Measurements from ENCODE around the gene FRK.

The FRK gene

GRCh38 chr6:116008470-116009243, 52.0 kb downstream of the FRK start:
- H3K4me1 ChIP-seq (ENCODE audit: control insufficient read depth, insufficient read depth, low read length) = no peaks in the 10 kb centered on the region
- no peak overlapping the region for H3K4me3 ChIP-seq (ENCODE audit: low read depth, low read length)
- no peaks in the 10 kb centered on the region for H3K27me3 ChIP-seq (ENCODE audit: control insufficient read depth, insufficient read depth, low read length)
- no peaks in the 10 kb centered on the region for H3K36me3 ChIP-seq (ENCODE audit: control insufficient read depth, insufficient read depth, low read length)
- no peak overlapping the region for H3K9ac ChIP-seq (ENCODE audit: low read depth, low read length)
- H3K27ac ChIP-seq (ENCODE audit: low read depth, low read length) = no peak overlapping the region
- no peaks in the 10 kb centered on the region for H3K9me3 ChIP-seq (ENCODE audit: control insufficient read depth, insufficient read depth, low read length)

- H3K9me3 ChIP-seq (ENCODE audit: control insufficient read depth, insufficient read depth, low read length) = no peaks in the 10 kb centered on the region
- no peak overlapping the region for H3K9ac ChIP-seq (ENCODE audit: low read depth, low read length)
- no peak overlapping the region for H3K4me3 ChIP-seq (ENCODE audit: low read depth, low read length)
- H3K27me3 ChIP-seq (ENCODE audit: control insufficient read depth, insufficient read depth, low read length) = no peaks in the 10 kb centered on the region
- no peaks in the 10 kb centered on the region for H3K36me3 ChIP-seq (ENCODE audit: control insufficient read depth, insufficient read depth, low read length)
- H3K27ac ChIP-seq (ENCODE audit: low read depth, low read length) = no peak overlapping the region
- H3K4me1 ChIP-seq (ENCODE audit: control insufficient read depth, insufficient read depth, low read length) = no peaks in the 10 kb centered on the region
Measured at GRCh38 chr6:116004841-116005815, 55.6 kb downstream of the FRK start.

- no peaks in the 10 kb centered on the region for H3K36me3 ChIP-seq (ENCODE audit: control insufficient read depth, insufficient read depth, low read length)
- H3K27me3 ChIP-seq (ENCODE audit: control insufficient read depth, insufficient read depth, low read length) = no peaks in the 10 kb centered on the region
- H3K9ac ChIP-seq (ENCODE audit: low read depth, low read length) = no peak overlapping the region
- H3K9me3 ChIP-seq (ENCODE audit: control insufficient read depth, insufficient read depth, low read length) = no peaks in the 10 kb centered on the region
- no peak overlapping the region for H3K27ac ChIP-seq (ENCODE audit: low read depth, low read length)
- H3K4me1 ChIP-seq (ENCODE audit: control insufficient read depth, insufficient read depth, low read length) = no peaks in the 10 kb centered on the region
- no peak overlapping the region for H3K4me3 ChIP-seq (ENCODE audit: low read depth, low read length)
Measured at GRCh38 chr6:116003668-116004067, 57.0 kb downstream of the FRK start.

- no peak overlapping the region for H3K27ac ChIP-seq (ENCODE audit: low read depth, low read length)
Measured at GRCh38 chr6:116002756-116003155, 57.9 kb downstream of the FRK start.

GRCh38 chr6:115999235-115999634, 61.5 kb downstream of the FRK start:
- no peaks in the 10 kb centered on the region for H3K27me3 ChIP-seq (ENCODE audit: control insufficient read depth, insufficient read depth, low read length)
- no peak overlapping the region for H3K4me3 ChIP-seq (ENCODE audit: low read depth, low read length)
- no peak overlapping the region for H3K27ac ChIP-seq (ENCODE audit: low read depth, low read length)
- no peaks in the 10 kb centered on the region for H3K36me3 ChIP-seq (ENCODE audit: control insufficient read depth, insufficient read depth, low read length)
- H3K9me3 ChIP-seq (ENCODE audit: control insufficient read depth, insufficient read depth, low read length) = no peaks in the 10 kb centered on the region
- H3K9ac ChIP-seq (ENCODE audit: low read depth, low read length) = no peak overlapping the region
- no peaks in the 10 kb centered on the region for H3K4me1 ChIP-seq (ENCODE audit: control insufficient read depth, insufficient read depth, low read length)

More at GRCh38 chr6:116002756-116003155, 57.9 kb downstream of the FRK start:
- H3K9ac ChIP-seq (ENCODE audit: low read depth, low read length) = no peak overlapping the region
- H3K9me3 ChIP-seq (ENCODE audit: control insufficient read depth, insufficient read depth, low read length) = no peaks in the 10 kb centered on the region
- H3K4me1 ChIP-seq (ENCODE audit: control insufficient read depth, insufficient read depth, low read length) = no peaks in the 10 kb centered on the region
- H3K27me3 ChIP-seq (ENCODE audit: control insufficient read depth, insufficient read depth, low read length) = no peaks in the 10 kb centered on the region
- no peak overlapping the region for H3K4me3 ChIP-seq (ENCODE audit: low read depth, low read length)
- H3K36me3 ChIP-seq (ENCODE audit: control insufficient read depth, insufficient read depth, low read length) = no peaks in the 10 kb centered on the region

- no peaks in the 10 kb centered on the region for H3K9me3 ChIP-seq (ENCODE audit: control insufficient read depth, insufficient read depth, low read length)
- H3K4me1 ChIP-seq (ENCODE audit: control insufficient read depth, insufficient read depth, low read length) = no peaks in the 10 kb centered on the region
- H3K27ac ChIP-seq (ENCODE audit: low read depth, low read length) = no peak overlapping the region
- no peaks in the 10 kb centered on the region for H3K27me3 ChIP-seq (ENCODE audit: control insufficient read depth, insufficient read depth, low read length)
- no peak overlapping the region for H3K9ac ChIP-seq (ENCODE audit: low read depth, low read length)
- no peak overlapping the region for H3K4me3 ChIP-seq (ENCODE audit: low read depth, low read length)
- H3K36me3 ChIP-seq (ENCODE audit: control insufficient read depth, insufficient read depth, low read length) = no peaks in the 10 kb centered on the region
Measured at GRCh38 chr6:115997990-115998585, 62.6 kb downstream of the FRK start.

- H3K27ac ChIP-seq (ENCODE audit: low read depth, low read length) = no peak overlapping the region
- H3K4me3 ChIP-seq (ENCODE audit: low read depth, low read length) = no peak overlapping the region
- H3K27me3 ChIP-seq (ENCODE audit: control insufficient read depth, insufficient read depth, low read length) = no peaks in the 10 kb centered on the region
- H3K9ac ChIP-seq (ENCODE audit: low read depth, low read length) = no peak overlapping the region
- H3K9me3 ChIP-seq (ENCODE audit: control insufficient read depth, insufficient read depth, low read length) = peaks cover 3% of the 10 kb centered on the region; the same call in 1 of the 2 replicates
- no peaks in the 10 kb centered on the region for H3K4me1 ChIP-seq (ENCODE audit: control insufficient read depth, insufficient read depth, low read length)
- H3K36me3 ChIP-seq (ENCODE audit: control insufficient read depth, insufficient read depth, low read length) = no peaks in the 10 kb centered on the region
Measured at GRCh38 chr6:115986026-115986425, 74.7 kb downstream of the FRK start.

- no peaks in the 10 kb centered on the region for H3K4me1 ChIP-seq (ENCODE audit: control insufficient read depth, insufficient read depth, low read length)
- no peaks in the 10 kb centered on the region for H3K27me3 ChIP-seq (ENCODE audit: control insufficient read depth, insufficient read depth, low read length)
- H3K36me3 ChIP-seq (ENCODE audit: control insufficient read depth, insufficient read depth, low read length) = no peaks in the 10 kb centered on the region
- H3K9ac ChIP-seq (ENCODE audit: low read depth, low read length) = no peak overlapping the region
- H3K27ac ChIP-seq (ENCODE audit: low read depth, low read length) = no peak overlapping the region
- H3K9me3 ChIP-seq (ENCODE audit: control insufficient read depth, insufficient read depth, low read length) = no peaks in the 10 kb centered on the region
- H3K4me3 ChIP-seq (ENCODE audit: low read depth, low read length) = no peak overlapping the region
Measured at GRCh38 chr6:115984809-115985208, 75.9 kb downstream of the FRK start.

- Histone ChIP-seq H3K36me3 (ENCODE audit: control insufficient read depth, insufficient read depth, low read length) (no peaks in the 10 kb centered on the region), H3K27ac (ENCODE audit: low read depth, low read length) (no peak overlapping the region), H3K4me1 (ENCODE audit: control insufficient read depth, insufficient read depth, low read length) (no peaks in the 10 kb centered on the region), H3K9ac (ENCODE audit: low read depth, low read length) (no peak overlapping the region), H3K4me3 (ENCODE audit: low read depth, low read length) (no peak overlapping the region), H3K9me3 (ENCODE audit: control insufficient read depth, insufficient read depth, low read length) (no peaks in the 10 kb centered on the region), H3K27me3 (ENCODE audit: control insufficient read depth, insufficient read depth, low read length) (no peaks in the 10 kb centered on the region)
Measured at GRCh38 chr6:115983998-115984397, 76.7 kb downstream of the FRK start.

- H3K4me1 ChIP-seq (ENCODE audit: control insufficient read depth, insufficient read depth, low read length) = no peaks in the 10 kb centered on the region
- no peak overlapping the region for H3K9ac ChIP-seq (ENCODE audit: low read depth, low read length)
- H3K9me3 ChIP-seq (ENCODE audit: control insufficient read depth, insufficient read depth, low read length) = no peaks in the 10 kb centered on the region
- H3K36me3 ChIP-seq (ENCODE audit: control insufficient read depth, insufficient read depth, low read length) = no peaks in the 10 kb centered on the region
- H3K4me3 ChIP-seq (ENCODE audit: low read depth, low read length) = no peak overlapping the region
- H3K27me3 ChIP-seq (ENCODE audit: control insufficient read depth, insufficient read depth, low read length) = no peaks in the 10 kb centered on the region
- H3K27ac ChIP-seq (ENCODE audit: low read depth, low read length) = no peak overlapping the region
Measured at GRCh38 chr6:115982453-115982852, 78.2 kb downstream of the FRK start.

Data from HUES48 (cell line).